Measurements from ENCODE around the gene CPT1C. TPM values are rescaled to one million over a fixed set of nuclear protein-coding genes. Genes with fewer than 3 reads are reported as not detected.

Gene CPT1C
- total and polyA plus RNA-seq, 4 donors: 0.37 to 0.75 (median 0.59) TPM

GRCh38 chr19:49665036-49665350, 25.9 kb upstream of the CPT1C start:
- no peak for DNase-seq (ENCODE audit: low spot score)
- Histone ChIP-seq H3K4me3 (ENCODE audit: low read depth in 1 of 3, low read length in 3 of 3) (peak overlapping the region; percentile 66 to 91 (median 91)), H3K9me3 (ENCODE audit: control insufficient read depth in 4 of 4, low read length in 3 of 4) (no peaks in the 10 kb centered on the region), H3K36me3 (ENCODE audit: control insufficient read depth in 4 of 4, insufficient read depth in 3 of 4, low read depth in 1 of 4, low read length in 3 of 4) (peaks cover 5 to 24% (median 8%) of the 10 kb centered on the region in 4 donors), H3K9ac (ENCODE audit: low read depth in 1 of 2, low read length in 2 of 2) (peak overlapping the region; percentile 84 to 86), H3K27me3 (ENCODE audit: control insufficient read depth in 4 of 4, insufficient read depth in 4 of 4, low read length in 3 of 4) (no peaks in the 10 kb centered on the region), H3K4me1 (ENCODE audit: control insufficient read depth in 4 of 4, insufficient read depth in 4 of 4, low read length in 3 of 4) (peaks cover 7 to 35% (median 27%) of the 10 kb centered on the region in 4 donors), H3K27ac (ENCODE audit: low read depth in 1 of 2, low read length in 2 of 2) (peak overlapping the region; percentile 88 to 91)
- 0% methylated on average over 7 of the region's 7 CpGs for WGBS
- TF ChIP-seq REST (IDR thresholded peaks at IDR 0.05) (no peak), RXRA (IDR thresholded peaks at IDR 0.05) (no peak), GABPA (IDR thresholded peaks at IDR 0.05 in 1 of 2, conservative IDR thresholded peaks at IDR 0.05 in 1 of 2) (no peak), MAX (IDR thresholded peaks at IDR 0.05) (no peak), ATF3 (IDR thresholded peaks at IDR 0.05) (no peak), YY1 (IDR thresholded peaks at IDR 0.05) (no peak), TAF1 (conservative IDR thresholded peaks at IDR 0.05) (no peak), SP1 (IDR thresholded peaks at IDR 0.05) (no peak), RAD21 (IDR thresholded peaks at IDR 0.05) (no peak), ZBTB33 (IDR thresholded peaks at IDR 0.05) (no peak), JUND (IDR thresholded peaks at IDR 0.05) (no peak), HNF4A (conservative IDR thresholded peaks at IDR 0.05) (no peak), NR2F2 (IDR thresholded peaks at IDR 0.05) (no peak), CTCF (IDR thresholded peaks at IDR 0.05; ENCODE audit: low read depth, low read length, missing input control) (no peak), HNF4G (IDR thresholded peaks at IDR 0.05) (no peak)

Measured in liver (tissue), 9 donors.